Activated CD8-positive, alpha-beta memory T cell treated with anti-CD3 and anti-CD28 coated beads, Interleukin-2, amount 50 U/mL, for 4 hours (primary cell): ENCODE results near the gene PDE4C.
"Not testable (repeated sequence)": the region's sequence is repeated elsewhere in the genome, so short reads cannot be mapped to it uniquely, and the experiment has no call there.

ENCODE experiments used
- DNase-seq: peaks from one replicate; pipeline ENCODE4 v3.0.0-alpha.2; 2020

The PDE4C gene

GRCh38 chr19:18221815-18222725 lies 4.2 kb downstream of the PDE4C start:
- no peak for DNase-seq

- no peak for DNase-seq
These were observed 5.5 kb downstream of the PDE4C start for GRCh38 chr19:18220632-18221275.

GRCh38 chr19:18219911-18220631 lies 6.2 kb downstream of the PDE4C start:
- DNase-seq = no peak

- DNase-seq = no peak
These were observed 7.6 kb downstream of the PDE4C start for GRCh38 chr19:18218600-18218999.

GRCh38 chr19:18218159-18218558 lies 8.1 kb downstream of the PDE4C start:
- no peak for DNase-seq

DNA sequence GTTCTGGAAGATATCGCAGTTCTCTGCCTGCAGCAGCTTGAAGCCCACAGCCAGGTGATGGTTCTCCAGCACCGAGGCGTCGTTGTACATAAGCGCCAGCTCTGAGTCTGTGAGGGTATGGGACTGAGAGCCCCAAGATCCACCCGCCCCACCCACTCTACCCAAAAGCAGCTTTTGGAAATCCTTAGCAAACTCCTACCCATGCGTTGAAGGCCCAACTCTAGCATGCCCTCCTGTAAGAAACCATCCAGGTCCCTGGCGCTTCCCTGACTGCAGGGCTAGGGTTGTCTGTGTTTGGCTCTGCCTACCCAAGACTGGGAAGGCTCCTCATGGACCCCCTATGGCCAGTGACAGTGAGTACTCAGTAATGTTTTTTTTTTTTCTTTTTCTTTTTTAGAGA lies 9.4 kb downstream of the PDE4C start:
- DNase-seq = no peak

- no peak for DNase-seq
These were observed 11.3 kb downstream of the PDE4C start for GRCh38 chr19:18214779-18215433.

DNA sequence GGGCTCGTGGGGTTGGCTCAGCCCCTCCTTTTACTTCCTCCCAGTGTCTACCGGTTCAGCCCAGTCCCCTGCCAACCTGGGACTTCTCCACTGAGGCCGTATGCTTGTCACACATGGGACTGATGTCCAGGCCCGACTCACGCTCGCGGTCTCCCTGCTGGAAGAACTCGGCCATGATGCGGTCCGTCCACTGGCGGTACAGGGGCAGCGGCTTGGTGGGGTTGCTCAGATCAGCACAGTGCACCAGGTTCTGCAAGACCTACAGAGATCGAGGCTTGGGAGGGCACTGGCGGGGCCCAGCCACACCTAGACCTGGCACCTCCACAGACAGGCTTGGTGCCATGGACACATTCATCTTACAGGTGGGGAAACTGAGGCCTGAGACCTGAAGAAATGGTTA lies 14.6 kb downstream of the PDE4C start:
- no peak for DNase-seq

- DNase-seq = not testable (repeated sequence)
These were observed 16.3 kb downstream of the PDE4C start for GRCh38 chr19:18209912-18210311.

GRCh38 chr19:18208098-18208951 lies 17.9 kb downstream of the PDE4C start:
- DNase-seq = peak; percentile 58

- no peak for DNase-seq
These were observed 20.2 kb downstream of the PDE4C start for GRCh38 chr19:18206018-18206417.

GRCh38 chr19:18205200-18205892 lies 20.9 kb downstream of the PDE4C start:
- peak; percentile 59 for DNase-seq

DNA sequence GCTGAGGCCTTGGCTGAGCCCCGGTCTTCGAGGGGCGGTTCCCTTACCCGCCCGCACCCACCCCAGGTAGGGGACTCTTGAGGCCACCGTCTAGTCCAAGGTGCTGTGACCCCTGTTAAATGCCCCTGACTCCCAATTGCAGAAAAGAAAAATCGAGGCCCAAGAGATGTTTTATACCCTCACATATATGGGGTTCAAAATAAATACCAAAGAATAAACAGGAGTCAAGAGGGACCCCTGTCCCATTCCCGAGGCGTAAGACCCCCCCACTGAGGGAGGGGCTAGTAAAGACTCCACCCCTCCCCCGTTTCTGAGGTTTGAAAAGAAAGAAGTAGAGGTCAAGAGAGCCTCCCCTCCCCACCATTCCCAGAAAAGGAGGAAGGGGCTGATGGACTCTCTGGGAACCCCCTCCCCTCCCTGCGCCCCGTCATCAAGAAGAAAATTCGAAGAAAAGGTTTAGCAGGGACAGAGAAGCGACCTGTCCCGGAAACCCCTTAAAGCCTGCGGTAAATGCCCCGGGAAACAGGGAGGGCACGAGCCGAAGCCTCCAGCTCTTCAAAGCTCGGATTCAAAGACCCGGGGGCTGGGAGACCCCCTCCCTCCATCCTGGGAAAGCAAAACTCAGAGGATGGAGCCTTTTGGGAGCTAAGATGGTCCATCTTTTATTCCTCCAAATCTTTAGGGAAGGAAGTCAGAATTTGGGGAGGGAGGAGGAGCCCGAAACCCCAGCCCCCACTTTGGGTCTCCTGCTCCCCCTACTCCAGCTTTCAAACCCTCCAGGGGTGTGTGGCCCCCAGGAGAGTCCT lies 21.6 kb downstream of the PDE4C start:
- DNase-seq = peak; percentile 41

DNA sequence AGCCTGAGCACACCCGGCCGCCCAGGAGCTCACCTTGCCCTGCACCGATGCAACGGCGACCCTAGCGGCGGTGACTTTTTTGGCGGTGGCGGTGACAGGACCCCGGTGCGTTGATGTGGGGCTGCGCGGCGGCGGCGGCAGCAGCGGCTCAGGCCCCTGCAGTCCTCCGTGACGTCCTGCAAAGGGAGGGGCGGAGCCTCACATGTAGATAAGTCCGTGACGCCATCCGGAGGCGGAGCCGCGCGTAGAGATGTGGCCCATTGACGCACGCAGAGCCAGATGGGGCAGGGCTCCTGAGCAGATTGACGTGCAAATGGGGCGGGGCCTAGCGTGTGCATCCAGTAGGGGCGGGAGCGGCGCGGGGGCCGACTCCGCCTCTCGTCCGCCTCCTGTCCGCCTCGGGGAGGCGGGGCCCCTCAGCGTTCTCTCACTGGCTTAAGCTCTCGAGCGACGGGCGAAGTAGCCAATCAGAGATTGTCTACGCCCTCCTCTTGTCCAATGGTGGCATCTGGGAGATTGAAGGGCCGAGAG lies 22.3 kb downstream of the PDE4C start, which contains the start of gene RAB3A:
Gene RAB3A (minus strand): TSS at position 180 of the 531 bp plus-strand sequence. CDS start 1,302 bp downstream, outside the sequence.
- DNase-seq = peak; percentile 99

DNA sequence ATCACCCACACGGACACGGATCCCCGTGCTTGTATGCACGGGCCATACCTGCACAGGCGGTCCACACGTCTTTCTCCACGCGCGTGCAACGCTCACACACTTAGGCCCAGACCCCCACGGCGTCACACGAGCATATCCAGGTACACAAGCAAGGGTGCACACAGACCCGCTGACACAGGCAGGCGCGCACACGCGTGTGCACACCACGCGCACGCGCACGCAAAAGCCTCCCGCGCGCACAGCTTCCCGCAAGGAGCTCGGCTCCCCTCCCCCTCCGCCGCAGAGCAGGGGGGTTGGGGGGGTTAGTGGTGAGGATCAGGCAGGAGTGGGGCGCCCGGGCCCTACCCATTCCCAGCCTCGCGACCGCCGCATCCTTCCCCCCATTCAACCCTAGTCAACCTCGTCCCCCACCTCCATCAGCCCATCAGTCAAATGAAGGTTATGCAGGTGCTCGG lies 22.8 kb downstream of the PDE4C start:
- peak; percentile 45 for DNase-seq

DNA sequence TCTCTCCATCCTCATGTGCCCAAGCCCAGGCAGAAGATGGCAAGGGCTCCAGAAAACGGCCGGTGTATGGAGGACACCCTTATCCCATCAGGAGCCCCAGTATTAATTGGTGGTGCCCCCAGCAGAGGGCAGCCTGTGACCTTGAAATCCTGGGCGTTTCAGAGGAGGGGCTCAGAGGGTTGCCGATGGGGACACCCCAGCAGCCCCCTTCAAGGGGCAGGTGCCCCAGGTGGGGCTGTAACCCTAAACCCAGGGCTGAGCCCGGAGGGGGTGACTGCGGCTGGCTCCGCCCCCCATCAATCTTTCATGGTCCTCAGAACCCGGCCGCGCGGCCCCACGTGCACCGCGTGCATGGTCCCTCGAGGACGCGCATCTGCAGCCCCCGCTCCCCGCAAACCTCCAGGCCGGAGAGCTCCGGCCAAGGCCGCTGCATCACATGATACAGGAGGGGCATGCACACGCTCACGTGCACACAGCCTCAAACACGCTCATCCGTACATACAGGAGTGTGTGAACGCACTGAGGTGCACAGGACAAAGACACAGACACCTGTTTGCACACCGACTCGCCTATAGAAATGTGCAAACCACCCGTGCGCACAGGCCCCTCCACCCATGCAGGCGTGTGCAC lies 23.3 kb downstream of the PDE4C start:
- DNase-seq = peak; percentile 34

- DNase-seq = no peak
These were observed 23.9 kb downstream of the PDE4C start for GRCh38 chr19:18202397-18202777.

GRCh38 chr19:18198374-18198773 lies 27.9 kb downstream of the PDE4C start:
- DNase-seq = no peak

- DNase-seq = no peak
These were observed 28.3 kb downstream of the PDE4C start for GRCh38 chr19:18197941-18198340.

- DNase-seq = no peak
These were observed 28.9 kb downstream of the PDE4C start for GRCh38 chr19:18197306-18197705.
